ENCODE measurements around the gene HSCB.

- TF ChIP-seq POLR2AphosphoS5 (IDR thresholded peaks at IDR 0.05; ENCODE audit: control insufficient read depth, insufficient read depth, low read depth, low read length) (no peak), POLR2A (conservative IDR thresholded peaks at IDR 0.05) (no peak), RAD51 (IDR thresholded peaks at IDR 0.05; ENCODE audit: borderline replicate concordance, low read depth) (no peak), TEAD4 (IDR thresholded peaks at IDR 0.05; ENCODE audit: low read length) (no peak), TEAD4 (CRISPR knock-in tag; IDR thresholded peaks at IDR 0.05; ENCODE audit: borderline replicate concordance) (no peak), ZFP1 (CRISPR knock-in tag; IDR thresholded peaks at IDR 0.05) (no peak), CTCF (IDR thresholded peaks at IDR 0.05 in 2 of 3, conservative IDR thresholded peaks at IDR 0.05 in 1 of 3; ENCODE audit: insufficient read depth in 2 of 3, low read depth in 1 of 3, low read length in 3 of 3) (no peak), EZH2 (IDR thresholded peaks at IDR 0.05; ENCODE audit: borderline replicate concordance, low read depth, low read length) (no peak), SIN3A (IDR thresholded peaks at IDR 0.05; ENCODE audit: borderline replicate concordance in 2 of 2, control insufficient read depth in 1 of 2, low read depth in 2 of 2, low read length in 2 of 2) (no peak), ZFX (CRISPR knock-in tag; IDR thresholded peaks at IDR 0.05) (no peak), ID3 (CRISPR knock-in tag; IDR thresholded peaks at IDR 0.05) (no peak), ID3 (tag; IDR thresholded peaks at IDR 0.05) (no peak), ZNF592 (IDR thresholded peaks at IDR 0.05) (no peak)
- TF ChIP-seq, protein P1, sequence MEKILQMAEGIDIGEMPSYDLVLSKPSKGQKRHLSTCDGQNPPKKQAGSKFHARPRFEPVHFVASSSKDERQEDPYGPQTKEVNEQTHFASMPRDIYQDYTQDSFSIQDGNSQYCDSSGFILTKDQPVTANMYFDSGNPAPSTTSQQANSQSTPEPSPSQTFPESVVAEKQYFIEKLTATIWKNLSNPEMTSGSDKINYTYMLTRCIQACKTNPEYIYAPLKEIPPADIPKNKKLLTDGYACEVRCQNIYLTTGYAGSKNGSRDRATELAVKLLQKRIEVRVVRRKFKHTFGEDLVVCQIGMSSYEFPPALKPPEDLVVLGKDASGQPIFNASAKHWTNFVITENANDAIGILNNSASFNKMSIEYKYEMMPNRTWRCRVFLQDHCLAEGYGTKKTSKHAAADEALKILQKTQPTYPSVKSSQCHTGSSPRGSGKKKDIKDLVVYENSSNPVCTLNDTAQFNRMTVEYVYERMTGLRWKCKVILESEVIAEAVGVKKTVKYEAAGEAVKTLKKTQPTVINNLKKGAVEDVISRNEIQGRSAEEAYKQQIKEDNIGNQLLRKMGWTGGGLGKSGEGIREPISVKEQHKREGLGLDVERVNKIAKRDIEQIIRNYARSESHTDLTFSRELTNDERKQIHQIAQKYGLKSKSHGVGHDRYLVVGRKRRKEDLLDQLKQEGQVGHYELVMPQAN (IDR thresholded peaks at IDR 0.05; ENCODE audit: borderline replicate concordance) = no peak
These were observed 46.8 kb downstream of the HSCB start for GRCh38 chr22:28788601-28789000.

All from K562 (cell line).